Embryonic facial prominence (tissue), 1 donor: ENCODE data around the gene GABRD.

Experiments used
- DNase-seq: peaks from one replicate; pipeline ENCODE4 v3.0.0-alpha.2; 2016; ENCODE audit errors: extremely low spot score

Gene GABRD

DNA sequence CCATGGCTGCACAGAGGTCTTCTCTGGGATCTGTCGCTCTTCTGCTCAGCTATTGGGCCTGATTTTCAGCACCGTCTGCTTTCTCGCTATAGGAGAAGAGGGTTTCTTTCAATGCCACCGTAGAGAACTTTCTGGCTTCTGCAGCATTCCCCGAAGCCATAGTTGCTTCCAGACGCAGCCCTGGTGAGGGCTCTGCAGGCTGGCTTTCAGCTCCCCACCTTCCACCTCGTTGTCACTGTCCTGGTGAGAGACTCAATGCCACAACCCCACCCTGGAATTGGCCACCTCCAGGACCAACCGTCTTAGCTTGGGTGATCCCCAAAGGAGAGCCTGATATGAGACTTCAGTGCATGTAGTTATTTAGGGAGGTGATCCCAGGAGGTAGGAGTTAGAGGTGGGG lies 19.1 kb downstream of the GABRD start:
- DNase-seq: no peak

DNA sequence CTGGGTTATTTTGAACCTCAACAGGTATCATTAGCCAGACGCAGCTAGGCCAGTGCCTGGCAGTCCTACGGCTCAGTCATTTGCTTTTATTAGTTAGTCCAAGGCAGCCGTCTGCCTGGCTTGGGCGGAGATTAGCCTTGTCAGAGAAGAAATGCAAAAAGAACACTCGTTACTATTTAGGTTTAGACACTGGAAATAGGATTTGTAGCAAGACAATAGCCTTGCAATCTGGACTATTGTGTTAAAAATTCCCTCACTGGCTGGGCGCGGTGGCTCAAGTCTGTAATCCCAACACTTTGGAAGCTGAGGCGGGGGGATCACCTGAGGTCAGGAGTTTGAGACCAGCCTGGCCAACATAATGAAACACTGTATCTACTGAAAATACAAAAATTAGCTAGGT lies 20.1 kb downstream of the GABRD start:
- DNase-seq: no peak

DNA sequence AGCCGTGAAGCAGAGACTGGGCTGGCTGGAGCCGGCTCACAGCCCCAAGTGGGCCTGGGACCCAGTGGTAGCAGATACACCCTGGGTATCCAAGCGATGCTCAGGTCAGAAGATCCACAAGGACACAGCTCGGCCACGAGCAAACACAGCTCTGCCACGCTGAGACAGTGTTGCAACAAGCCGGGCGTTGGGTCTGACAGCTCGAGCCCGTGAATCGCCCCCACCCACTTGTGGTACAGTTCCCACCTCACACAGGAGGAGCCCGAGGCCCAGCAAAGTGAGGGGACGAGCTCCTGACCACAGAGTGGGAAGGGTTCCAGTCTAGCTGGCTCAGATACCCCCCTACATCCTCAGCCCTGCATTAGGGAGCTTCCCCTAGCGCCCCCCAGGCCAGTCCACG lies 22.2 kb downstream of the GABRD start:
- no peak for DNase-seq

DNA sequence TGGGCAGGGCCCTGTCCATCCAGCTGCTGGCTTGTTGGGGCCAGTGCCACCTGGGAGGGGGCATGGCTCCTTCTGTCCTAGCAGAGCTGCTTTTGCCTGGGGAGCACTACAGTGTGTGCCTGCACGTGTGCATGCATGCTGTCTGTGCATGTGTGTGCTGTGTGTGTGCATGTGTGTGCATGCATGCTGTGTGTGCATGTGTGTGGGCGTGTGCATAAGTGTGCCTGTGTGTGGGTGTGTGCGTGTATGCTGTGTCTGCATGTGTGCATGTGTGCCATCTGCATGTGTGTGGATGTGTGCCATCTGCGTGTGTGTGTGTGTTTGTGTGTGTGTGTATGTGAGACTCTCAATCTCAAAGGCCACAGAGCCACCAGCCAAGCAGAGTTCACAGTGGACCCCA lies 22.7 kb downstream of the GABRD start:
- DNase-seq: no peak

DNA sequence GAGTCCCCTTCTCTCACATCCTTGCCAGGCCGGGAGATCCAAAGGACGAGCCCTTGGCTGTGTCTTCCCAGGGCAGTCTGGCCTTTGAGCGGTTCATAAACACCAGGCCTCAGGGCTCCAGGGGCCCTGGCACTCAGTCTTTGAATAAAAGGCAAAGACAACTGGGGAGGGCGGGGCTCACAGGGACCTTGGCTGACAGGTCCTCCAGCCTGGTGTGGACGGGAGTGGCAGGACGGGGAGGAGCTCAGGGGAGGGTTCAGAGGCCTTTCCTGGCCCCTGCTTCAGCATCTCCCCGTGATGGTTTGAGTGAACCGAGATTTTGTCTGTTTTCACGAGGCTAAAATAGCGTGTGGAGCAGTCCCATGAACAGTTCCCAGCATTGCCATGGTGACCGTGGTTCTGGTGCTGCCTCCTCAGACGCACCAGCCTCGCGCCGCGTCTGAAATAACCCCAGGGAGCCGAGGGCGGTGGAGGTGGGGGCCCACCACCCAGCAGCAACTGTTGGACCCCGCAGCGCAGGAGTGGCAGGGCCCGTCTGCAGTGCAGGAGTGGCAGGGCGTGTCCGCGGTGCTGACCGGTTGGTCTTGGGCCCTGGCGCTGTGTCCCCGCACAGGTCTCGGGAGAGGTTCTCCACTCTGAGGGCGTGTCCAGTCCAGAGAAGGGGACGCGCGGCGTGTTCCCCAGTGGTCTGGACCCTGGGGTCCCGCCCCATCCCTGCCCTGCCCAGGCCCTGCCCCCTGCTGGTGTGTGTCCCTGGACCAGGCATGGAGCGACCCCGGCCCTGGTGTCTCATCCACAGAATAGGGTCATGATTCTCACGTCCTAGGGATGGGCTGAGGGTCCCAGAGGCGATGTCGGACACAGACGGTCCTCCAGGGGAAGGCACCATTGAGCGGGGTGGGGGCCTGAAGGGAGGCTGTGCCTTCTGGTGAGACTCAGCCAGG lies 24.0 kb downstream of the GABRD start:
- DNase-seq: no peak

DNA sequence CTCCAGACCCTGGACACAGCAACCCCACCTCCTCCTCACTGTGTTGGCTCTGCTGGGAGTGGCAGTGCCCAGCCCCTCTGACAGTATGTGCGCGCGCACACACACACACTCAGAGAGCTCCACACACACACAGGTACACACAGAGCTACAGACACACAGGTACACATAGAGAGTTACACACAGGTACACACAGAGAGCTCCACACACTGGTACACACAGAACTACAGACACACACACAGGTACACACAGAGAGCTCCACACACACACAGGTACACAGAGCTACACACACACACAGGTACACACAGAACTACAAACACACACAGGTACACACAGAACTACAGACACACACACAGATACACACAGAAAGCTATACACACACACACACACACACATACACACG lies 24.7 kb downstream of the GABRD start:
- no peak for DNase-seq

DNA sequence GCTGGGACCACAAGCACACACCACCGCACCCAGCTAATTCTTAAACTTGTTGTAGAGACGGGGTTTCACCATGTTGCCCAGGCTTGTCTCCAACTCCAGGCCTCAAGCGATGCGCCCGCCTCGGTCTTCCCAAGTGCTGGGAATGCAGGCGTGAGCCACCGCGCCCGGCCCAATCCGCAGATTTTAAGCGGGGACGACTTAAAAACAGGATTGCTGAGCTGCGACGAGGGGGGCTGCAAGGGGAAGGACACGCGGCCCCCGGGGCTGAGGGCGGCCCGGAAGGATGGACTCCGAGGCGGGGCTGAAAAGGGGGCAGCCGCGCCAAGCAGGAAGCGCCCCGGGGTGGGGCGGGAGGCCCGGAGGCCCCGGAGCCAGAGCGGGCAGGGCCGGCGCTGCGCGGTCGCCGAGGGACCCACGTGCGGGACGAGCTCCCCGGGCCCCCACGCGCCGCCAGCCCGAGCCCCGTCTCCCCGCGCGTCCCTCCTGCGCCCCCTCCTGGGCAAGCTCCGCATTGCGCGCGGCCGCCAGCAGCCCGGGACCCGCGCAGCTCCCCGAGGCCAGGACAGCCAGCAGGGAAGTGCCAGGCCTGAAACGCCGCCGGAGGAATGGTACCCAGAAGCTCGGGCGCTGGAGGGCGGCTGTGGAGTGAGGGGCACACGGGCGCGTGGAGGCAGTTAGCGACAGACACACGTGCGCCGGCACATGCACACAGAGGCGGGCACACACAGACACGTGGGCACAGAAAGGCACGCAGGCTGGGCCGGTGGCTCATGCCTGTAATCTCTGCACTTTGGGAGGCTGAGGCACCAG lies 25.6 kb downstream of the GABRD start:
- no peak for DNase-seq

DNA sequence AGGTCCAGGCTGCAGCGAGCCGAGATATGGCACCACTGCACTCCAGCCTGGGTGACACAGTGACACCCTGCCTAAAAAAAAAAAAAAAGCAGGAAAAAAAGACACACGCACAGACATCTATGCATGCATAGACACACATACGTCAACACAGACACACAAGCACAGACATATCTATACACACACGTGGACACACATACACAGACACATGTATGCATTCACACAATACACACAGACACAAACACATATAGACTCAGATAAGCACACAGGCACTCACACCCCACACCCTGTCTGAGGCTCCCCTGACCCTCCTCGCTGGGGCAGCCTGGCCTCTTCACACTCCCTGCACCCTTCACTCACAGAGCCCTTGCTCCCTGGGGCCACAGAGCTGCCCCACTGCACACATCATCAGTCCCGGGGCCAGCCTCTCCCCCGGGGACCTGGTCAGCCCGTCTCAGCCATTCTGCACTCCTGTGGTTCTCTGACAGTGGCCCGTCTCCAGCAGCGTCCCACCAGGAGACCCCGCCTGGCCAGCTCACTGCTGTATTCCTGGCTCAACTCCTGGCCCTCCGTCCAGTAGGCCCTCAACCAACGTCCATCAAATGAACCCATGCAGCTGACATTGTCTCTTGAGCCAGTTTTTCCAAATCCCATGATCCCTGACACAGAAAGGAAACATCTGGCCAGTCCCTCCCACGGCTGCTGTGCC lies 26.5 kb downstream of the GABRD start:
- DNase-seq: no peak

DNA sequence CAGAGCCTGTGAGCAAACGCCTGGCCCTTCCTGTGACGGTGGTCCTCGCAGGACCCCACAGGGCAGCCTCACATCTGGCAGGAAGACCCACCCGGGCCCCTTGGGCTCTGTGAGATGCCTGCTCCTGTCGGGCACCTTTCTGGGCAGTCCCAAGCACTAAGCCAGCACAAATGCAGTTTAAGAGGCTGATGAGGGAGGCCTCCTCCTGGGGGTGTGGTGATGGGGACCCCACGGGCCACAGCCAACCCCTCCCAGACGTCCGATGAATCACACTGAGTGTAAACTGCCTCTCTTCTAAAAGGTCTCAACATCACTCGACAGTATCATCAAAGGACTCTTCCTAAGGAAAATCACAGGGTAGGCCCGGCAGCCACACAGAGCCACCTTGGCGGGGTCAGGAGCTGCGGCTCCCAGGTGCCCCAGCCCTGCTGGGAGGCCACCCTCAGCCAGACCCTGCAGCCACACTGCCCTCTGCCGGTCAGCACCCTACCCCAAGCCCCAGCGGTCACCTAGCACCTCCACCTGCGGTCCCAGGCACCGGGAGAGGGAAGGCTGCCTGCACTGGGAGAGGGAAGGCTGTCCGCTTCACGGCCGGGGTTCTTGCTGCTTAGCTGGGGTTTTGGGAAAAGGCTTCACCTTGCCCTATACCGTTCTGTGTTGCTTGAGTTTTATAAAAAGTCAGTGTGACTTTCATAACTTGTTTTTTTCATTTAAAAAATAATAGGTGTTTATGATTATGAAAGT lies 27.2 kb downstream of the GABRD start:
- no peak for DNase-seq

DNA sequence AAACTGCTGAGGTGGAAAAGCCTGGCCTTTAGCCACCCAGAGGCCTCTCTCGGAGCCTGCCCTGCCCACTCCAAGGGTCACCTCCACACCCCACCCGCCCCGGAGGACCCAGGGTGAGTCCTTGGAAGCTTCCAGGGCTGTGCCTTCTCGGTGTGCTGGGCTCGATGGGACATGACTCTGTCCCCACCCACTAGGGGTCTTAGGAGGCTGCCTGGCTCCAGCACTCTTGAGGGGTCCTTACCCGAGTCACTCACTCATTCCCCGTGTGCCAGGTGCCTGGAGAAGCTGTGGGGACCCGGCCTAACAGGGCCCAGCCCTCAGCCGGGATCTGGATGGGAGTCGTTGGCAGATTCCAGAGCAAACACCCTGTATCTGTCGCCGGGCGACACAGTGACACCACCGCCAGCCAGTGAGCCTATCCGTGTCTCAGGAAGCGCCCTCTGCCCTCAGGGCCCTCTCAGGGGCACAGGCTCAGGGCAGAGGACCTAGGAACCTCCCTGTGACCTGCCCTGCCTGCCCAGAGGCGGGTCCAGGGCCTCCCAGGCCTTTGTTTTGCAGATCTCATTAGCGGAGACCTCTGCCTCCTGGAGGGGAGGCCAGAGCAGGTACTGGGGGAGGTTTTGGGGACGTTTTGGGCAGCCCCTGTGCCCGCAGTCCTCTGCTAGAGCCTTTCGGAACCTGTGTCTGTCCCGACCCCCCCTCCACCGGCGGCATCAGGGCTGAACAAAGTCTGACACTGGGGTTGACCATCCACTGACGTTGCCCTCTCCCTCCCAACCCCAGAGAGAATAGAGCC lies 28.0 kb downstream of the GABRD start:
- DNase-seq: no peak

DNA sequence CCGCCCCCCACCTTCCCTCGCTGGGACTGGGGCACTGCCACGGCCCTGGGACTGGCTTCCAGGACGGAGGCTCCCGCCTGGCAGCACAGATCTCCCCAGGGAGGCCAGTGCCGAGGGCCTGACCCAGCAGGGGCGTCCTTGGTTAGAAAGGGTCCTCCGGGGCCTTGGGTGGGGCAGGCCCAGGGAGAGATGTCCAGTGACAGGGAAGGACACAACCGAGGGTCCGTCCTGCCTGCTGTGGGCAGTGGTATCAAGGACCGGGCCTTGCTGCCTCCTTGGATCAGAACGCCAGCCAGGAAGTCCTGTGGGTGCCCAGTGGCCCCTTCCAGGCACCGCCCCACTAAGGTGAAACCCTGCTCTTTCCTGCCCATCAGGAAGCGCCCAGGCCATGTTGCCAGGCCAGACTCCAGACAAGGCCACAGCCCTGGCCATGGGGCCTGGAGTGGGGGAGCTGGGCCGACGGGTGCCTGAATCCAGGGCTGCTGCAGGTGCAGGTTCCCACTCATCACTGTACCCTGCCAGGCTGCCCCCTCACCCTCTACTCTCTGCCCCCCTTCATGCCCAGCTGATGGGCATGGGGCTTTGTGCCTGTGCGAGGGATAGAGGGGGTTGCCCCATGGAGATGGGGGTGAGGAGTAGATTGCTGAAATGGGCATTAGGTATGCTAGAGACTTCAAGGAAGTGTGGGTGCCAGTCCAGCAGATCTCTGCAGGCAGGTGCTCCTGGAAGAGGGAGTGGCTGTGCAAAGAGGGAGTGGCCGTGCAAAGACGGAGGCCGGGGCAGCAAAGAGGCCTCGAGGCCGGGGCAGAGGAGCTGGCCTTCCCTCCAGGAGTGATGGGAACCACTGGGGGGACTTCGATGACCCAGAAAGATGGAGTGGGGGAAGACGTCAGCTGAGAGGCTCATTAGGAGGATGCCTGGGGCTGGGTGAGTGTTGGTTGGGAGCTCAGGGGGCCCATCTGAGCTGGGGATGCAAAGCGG lies 28.9 kb downstream of the GABRD start:
- DNase-seq: no peak

DNA sequence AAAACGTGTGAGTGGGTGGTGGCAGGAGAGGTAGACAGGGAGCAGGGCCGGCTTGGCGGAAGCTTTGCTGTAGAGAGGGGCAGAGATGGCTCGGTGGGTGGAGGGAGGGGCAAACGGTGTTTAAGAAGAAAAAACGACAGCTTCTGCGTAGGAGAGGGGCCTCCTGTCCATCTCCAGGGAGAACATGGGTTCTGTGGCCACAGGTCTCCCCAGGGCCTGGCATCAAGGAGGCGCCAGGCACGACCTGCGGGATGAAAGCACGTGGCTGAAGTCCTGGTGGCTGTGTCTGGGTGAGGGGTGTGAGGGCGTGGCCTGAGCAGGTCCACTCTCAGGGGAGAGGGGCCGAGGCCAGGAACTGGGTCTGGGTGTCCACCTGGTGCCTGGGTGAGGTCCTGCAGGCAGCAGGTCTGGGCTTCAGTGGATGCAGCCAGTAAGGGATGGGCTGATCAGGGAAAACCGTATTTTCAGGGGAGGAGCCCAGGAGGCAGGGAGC lies 30.1 kb downstream of the GABRD start:
- DNase-seq: no peak

DNA sequence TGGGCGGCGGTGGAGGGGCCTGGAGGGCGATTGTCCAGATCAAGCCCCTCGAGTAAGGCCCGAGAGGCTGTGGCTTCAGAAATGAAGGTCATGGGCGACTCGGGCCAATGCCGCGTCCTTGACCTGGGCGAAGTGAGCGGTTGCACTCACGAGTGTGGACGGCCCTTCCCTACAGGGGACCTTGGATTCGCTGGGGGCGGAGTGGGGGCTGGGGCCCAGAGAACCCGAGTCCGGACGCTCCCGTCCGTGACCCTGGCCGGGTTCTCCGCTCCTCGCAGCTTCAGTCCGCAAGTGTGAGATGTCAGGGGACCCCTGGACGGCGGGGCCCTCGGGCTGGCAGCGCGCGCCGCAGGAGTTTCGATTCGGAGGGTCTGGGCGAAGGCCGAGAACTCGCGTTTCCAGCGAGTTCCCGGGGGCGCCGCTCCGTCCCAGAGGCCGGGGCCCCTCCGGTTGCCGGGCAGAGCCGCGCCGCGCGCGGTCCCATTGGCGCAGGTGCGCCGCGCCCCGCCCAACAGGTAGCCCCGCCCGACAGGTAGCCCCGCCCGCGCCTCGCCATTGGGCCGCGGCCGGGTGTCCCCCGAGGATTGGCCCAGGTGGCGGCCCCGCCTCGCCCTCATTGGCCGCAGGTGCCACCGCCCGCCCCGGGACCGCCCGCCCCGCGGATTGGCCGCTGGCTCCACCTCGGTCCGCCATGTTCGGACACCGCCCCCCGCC lies 30.7 kb downstream of the GABRD start, which contains the start of gene PRKCZ:
Gene PRKCZ, plus strand, starts transcription at position 694 of the 714 bp plus-strand sequence. CDS start 220 bp downstream, outside the sequence.
- no peak for DNase-seq

DNA sequence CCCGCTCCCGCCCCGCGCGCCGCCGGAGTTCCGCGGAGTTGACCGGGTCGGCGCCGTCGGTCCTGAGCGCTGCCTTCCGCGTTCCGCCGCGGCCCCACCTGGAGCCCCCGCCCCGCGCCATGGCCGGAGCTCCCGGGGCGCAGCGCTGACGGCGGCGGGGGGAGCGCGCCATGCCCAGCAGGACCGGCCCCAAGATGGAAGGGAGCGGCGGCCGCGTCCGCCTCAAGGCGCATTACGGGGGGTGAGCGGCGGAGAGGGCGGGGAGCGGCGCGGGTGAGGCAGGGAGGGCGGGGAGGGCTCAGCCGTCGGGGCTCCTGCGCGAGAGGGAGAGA lies 31.3 kb downstream of the GABRD start:
- no peak for DNase-seq

DNA sequence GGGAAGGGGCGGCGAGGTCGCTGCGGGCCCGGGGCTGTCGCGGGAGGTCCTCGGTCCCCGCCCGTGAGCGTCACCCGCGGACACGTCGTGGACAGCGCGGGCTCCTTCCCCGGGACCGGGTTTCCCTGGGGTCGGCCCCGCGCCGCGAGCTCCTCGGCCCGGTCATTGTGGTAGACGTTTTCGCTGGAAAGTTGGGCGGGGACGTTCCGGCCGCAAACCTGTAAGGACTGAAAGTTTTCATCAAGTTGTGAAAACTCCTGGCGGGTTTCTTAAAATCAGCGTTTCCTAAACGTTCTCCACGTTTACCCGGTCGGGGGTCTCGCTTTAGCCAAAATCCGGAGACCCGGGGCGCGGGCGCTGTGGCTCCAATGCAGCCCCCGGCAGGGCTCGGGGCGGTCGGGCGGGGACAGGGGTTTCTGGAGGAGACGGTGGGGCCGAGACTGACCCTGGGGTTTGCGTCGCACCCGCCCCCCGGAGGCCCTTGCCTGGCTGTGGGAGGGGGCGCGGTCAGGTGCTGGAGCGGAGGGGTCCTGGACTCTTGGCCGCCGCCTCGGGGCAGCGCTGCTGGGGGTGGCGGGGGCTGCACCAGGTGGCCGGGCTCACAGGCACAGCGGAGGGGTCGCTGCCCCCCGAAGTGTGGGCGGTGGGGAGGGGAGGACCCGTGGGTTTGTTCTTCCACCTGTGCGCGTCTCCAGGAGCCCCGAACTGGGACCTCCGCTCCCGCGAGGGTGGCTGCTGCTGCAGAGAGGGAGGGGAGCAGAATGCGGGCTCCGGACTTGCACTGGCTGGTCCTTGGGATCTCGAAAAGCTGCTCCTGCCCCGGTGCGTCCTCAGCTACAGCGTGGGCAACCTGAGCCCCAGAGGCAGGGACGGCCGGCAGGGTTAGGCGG lies 31.9 kb downstream of the GABRD start:
- DNase-seq: no peak

DNA sequence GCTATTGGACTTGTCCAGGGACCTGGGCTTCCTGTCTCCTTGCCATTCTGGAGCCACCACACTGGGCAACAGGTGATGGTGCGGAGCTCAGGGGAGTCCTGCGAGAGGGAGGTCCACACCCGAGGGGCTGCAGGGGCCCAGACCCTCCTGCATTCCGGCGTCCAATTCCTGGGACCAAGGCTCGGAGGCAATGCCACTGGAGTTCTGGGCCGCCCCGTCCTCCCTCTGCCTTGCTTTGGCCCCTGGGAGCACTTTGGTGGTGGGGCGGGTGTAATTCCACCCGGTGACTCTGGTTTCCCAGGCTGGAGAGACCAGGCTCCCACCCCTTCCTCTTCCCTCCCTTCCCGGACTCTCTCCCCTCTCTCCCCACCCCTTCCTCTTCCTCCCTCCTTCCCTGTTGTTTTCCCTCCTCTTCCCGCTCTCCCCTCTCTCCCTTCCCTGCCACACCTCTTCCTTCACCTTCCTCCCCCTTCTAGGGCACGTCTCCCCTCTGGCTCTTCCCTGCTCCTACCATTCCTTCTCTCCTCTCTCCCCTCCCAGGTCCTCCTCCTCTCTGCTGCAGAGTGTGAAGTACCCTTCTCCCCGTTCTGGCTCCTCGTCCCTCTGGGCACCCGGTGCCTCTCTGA lies 33.0 kb downstream of the GABRD start:
- no peak for DNase-seq

DNA sequence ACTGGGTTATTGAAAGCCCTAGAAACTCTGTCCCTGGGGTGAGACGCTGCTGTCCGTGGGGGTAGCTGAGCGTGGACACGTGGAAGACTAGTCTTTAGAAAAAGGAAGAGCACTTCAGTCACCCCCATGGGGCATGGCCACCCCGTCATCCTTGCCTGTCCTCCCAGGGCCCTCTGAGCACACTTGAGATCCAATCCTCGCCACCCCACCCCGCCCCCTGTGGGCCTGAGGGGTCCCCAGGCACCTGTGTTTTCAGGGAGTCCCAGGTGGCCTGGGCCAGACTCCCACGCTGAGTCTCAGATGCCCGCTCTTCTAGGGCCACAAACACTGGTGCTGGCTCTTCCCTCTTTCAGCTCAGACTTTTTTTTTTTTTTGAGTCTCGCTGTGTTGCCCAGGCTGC lies 33.6 kb downstream of the GABRD start:
- DNase-seq: no peak
